K562 (cell line): ENCODE measurements around the gene PCK2. TPM values are rescaled to one million over a fixed set of nuclear protein-coding genes. Genes with fewer than 3 reads are reported as not detected.
A peak's percentile ranks its signal among the peaks of the same experiment; 100 is the strongest.

Experiments
- ARID2 ChIP-seq: fragments of 450-650 bp; IDR thresholded peaks from 2 replicates; pipeline ENCODE4 v1.6.1; 2017; ENCODE audit warnings: antibody characterized with exemption, mild to moderate bottlenecking
- ETV1 ChIP-seq: fragments of 450-650 bp; conservative IDR thresholded peaks from 2 replicates; pipeline ENCODE4 v1.6.1; 2016; ENCODE audit warnings: missing genetic modification characterization, control low read depth, low read depth, missing compliant biosample characterization
- FOXA1 ChIP-seq: fragments of 450-650 bp; IDR thresholded peaks from 2 replicates; pipeline ENCODE4 v1.6.1; 2016; ENCODE audit warnings: mild to moderate bottlenecking, borderline replicate concordance
- GTF2A2 ChIP-seq: IDR thresholded peaks from 2 replicates; pipeline ENCODE4 v1.6.1; 2016; ENCODE audit warnings: mild to moderate bottlenecking, missing genetic modification characterization, missing compliant biosample characterization
- HOMEZ ChIP-seq: fragments of 250-450 bp; sonication (Bioruptor Pico); IDR thresholded peaks from 2 replicates; pipeline ENCODE4 v1.4.0; 2020; ENCODE audit warnings: mild to moderate bottlenecking, moderate library complexity
- KDM2B ChIP-seq: fragments of 250-450 bp; sonication (Bioruptor Pico); IDR thresholded peaks from 2 replicates; pipeline ENCODE4 v1.8.0; 2021; ENCODE audit warnings: mild to moderate bottlenecking, moderate library complexity
- KLF1 ChIP-seq: fragments of 450-650 bp; IDR thresholded peaks from 2 replicates; pipeline ENCODE4 v1.6.1; 2016; ENCODE audit warnings: missing genetic modification characterization, missing compliant biosample characterization
- MAZ ChIP-seq, 2 experiments: fragments of 450-650 bp in 1 of 2; sonication (generic) in 1 of 2; formaldehyde crosslinking; IDR thresholded peaks in 1 of 2; conservative IDR thresholded peaks in 1 of 2; 2 replicates each; pipeline versions ENCODE4 v1.4.0 to v1.5.0; 2020; ENCODE audit warnings: mild to moderate bottlenecking in 1 of 2, missing genetic modification reagents in 1 of 2
- NR2C1 ChIP-seq, 2 experiments: fragments of 450-650 bp; IDR thresholded peaks; 2 replicates each; pipeline ENCODE4 v1.6.1; 2017; ENCODE audit warnings: mild to moderate bottlenecking in 2 of 2, antibody characterized with exemption in 1 of 2, inconsistent platforms in 1 of 2, missing compliant biosample characterization in 1 of 2, missing genetic modification characterization in 1 of 2
- PHF8 ChIP-seq: fragments of 200-600 bp; sonication (generic); IDR thresholded peaks from 2 replicates; pipeline ENCODE4 v1.6.1; 2012; ENCODE audit warnings: mixed run types, mild to moderate bottlenecking, inconsistent platforms, low read length, moderate library complexity, borderline replicate concordance
- SIRT6 ChIP-seq: IDR thresholded peaks from one replicate; pipeline ENCODE4 v1.6.1; 2012; ENCODE audit warnings: low read depth, mild to moderate bottlenecking, control low read depth, inconsistent platforms, low read length, moderate library complexity
- SRSF3 ChIP-seq: fragments of 200-400 bp; formaldehyde crosslinking; IDR thresholded peaks from 2 replicates; pipeline ENCODE4 v1.6.1; 2016; ENCODE audit warnings: mild to moderate bottlenecking, low read length, moderate library complexity; ENCODE audit not compliant: insufficient read depth
- SRSF9 ChIP-seq: fragments of 200-400 bp; formaldehyde crosslinking; IDR thresholded peaks from 2 replicates; pipeline ENCODE4 v1.6.1; 2017; ENCODE audit warnings: low read depth, low read length, borderline replicate concordance
- TBL1XR1 ChIP-seq, 2 experiments: IDR thresholded peaks; 2 replicates each; pipeline ENCODE4 v1.6.1; 2012; ENCODE audit warnings: improper control_type of control experiment in 2 of 2, low read length in 2 of 2, mild to moderate bottlenecking in 1 of 2
- WHSC1 ChIP-seq: IDR thresholded peaks from one replicate; pipeline ENCODE4 v1.6.1; 2012; ENCODE audit warnings: low read length, control low read depth, inconsistent platforms
- ZBTB8A ChIP-seq: fragments of 450-650 bp; IDR thresholded peaks from 2 replicates; pipeline ENCODE4 v1.6.1; 2018; ENCODE audit warnings: mild to moderate bottlenecking, moderate library complexity; ENCODE audit not compliant: partially characterized antibody
- ZNF449 ChIP-seq: fragments of 250-450 bp; sonication (Bioruptor Pico); IDR thresholded peaks from 2 replicates; pipeline ENCODE4 v1.8.0; 2022; ENCODE audit warnings: moderate library complexity, mild to moderate bottlenecking, inconsistent platforms
- ZNF518B ChIP-seq: fragments of 250-450 bp; sonication (Bioruptor Pico); IDR thresholded peaks from 2 replicates; pipeline ENCODE4 v1.5.0; 2021; ENCODE audit warnings: mild to moderate bottlenecking, moderate library complexity
- ZNF589 ChIP-seq: fragments of 200-800 bp; sonication (Bioruptor generic); IDR thresholded peaks from 2 replicates; pipeline ENCODE4 v1.6.1; 2016; ENCODE audit warnings: low read depth, missing genetic modification characterization, missing compliant biosample characterization
- polyA plus RNA-seq, 8 experiments: library from polyadenylated mRNA; depleted of rRNA in 4 of 8; stranded (reverse) in 5 of 8; unstranded in 3 of 8; fragments of >200 nt; fragmentation: Nextera tagmentation in 2 of 8; fragmentation: Illumina TruSeq in 1 of 8; extraction: Ambion mirVana in 2 of 8; extraction: Trizol in 1 of 8; gene quantifications; 2 replicates each; pipeline versions ENCODE4 v1.2.1 to v1.2.3, GENCODE V29; 2011 to 2014; ENCODE audit warnings: inconsistent platforms in 1 of 8, missing spikeins in 1 of 8
- total RNA-seq, 7 experiments: library from RNA; depleted of rRNA in 6 of 7; stranded (reverse); fragments of >200 nt in 6 of 7; fragmentation: Illumina TruSeq in 2 of 7; extraction: Trizol in 2 of 7; gene quantifications; 2 replicates each; pipeline versions ENCODE4 v1.2.1 to v1.2.3, GENCODE V29; 2011 to 2021; ENCODE audit warnings: low replicate concordance in 1 of 7

Gene PCK2
- total and polyA plus RNA-seq, 9 of the 15 experiments (the other 6 are each of a cell fraction or from before 2014, with no cell fraction given) = 3.3 to 60.9 (median 30.4) TPM

- TF ChIP-seq ZNF449 (CRISPR knock-in tag) = no peak
- TF ChIP-seq NR2C1 (IDR thresholded peaks at IDR 0.05) = no peak
- no peak for TF ChIP-seq NR2C1 (tag; IDR thresholded peaks at IDR 0.05)
- TF ChIP-seq SIRT6 = no peak
- TF ChIP-seq ZNF518B (CRISPR knock-in tag) = no peak
- no peak for TF ChIP-seq ZBTB8A
- TF ChIP-seq ZNF589 (CRISPR knock-in tag) = no peak
- peak; percentile 58; the same call in 1 of the 2 replicates for TF ChIP-seq PHF8
- peak; percentile 65; the same call in 1 of the 2 replicates for TF ChIP-seq KLF1
- no peak for TF ChIP-seq TBL1XR1 (IDR thresholded peaks at IDR 0.05; ENCODE audit: low read length in 2 of 2)
- no peak for TF ChIP-seq WHSC1
- TF ChIP-seq SRSF3 = no peak
- no peak for TF ChIP-seq FOXA1
- peak; percentile 60 to 71 for TF ChIP-seq MAZ (CRISPR knock-in tag; conservative IDR thresholded peaks at IDR 0.05 in 1 of 2, IDR thresholded peaks at IDR 0.05 in 1 of 2)
- TF ChIP-seq ARID2 = no peak
- TF ChIP-seq ETV1 = no peak
- no peak for TF ChIP-seq KDM2B (CRISPR knock-in tag)
- no peak for TF ChIP-seq GTF2A2 (tag)
- no peak for TF ChIP-seq SRSF9
- no peak for TF ChIP-seq HOMEZ (CRISPR knock-in tag)
Measured at GRCh38 chr14:24114532-24115421, 20.7 kb downstream of the PCK2 start, which contains the start of the genes DCAF11 and NRL (continued).
